ENCODE measurements around the gene LMAN1.

GRCh38 chr18:59308938-59309260 lies 50.2 kb downstream of the LMAN1 start:
- no peak for TF ChIP-seq CHD1 (IDR thresholded peaks at IDR 0.05; ENCODE audit: low read depth, low read length)
- no peak for TF ChIP-seq MXI1 (IDR thresholded peaks at IDR 0.05; ENCODE audit: borderline replicate concordance, low read depth, low read length)
- TF ChIP-seq CTCF (conservative IDR thresholded peaks at IDR 0.05; ENCODE audit: low read depth, low read length): no peak
- TF ChIP-seq POLR2A (IDR thresholded peaks at IDR 0.05; ENCODE audit: low read depth, low read length): no peak
- TF ChIP-seq SMC3 (IDR thresholded peaks at IDR 0.05; ENCODE audit: low read depth, low read length): no peak
- no peak for TF ChIP-seq BHLHE40 (IDR thresholded peaks at IDR 0.05; ENCODE audit: low read depth, low read length)
- TF ChIP-seq MAFK (IDR thresholded peaks at IDR 0.05; ENCODE audit: low read depth, low read length): no peak
